Vagina (tissue), 2 donors: ENCODE measurements around the gene CMTM1.

Source experiments
- CTCF ChIP-seq, 3 experiments: fragments of 450-650 bp in 2 of 3; fragments of 200-600 bp in 1 of 3; sonication (generic) in 1 of 3; IDR thresholded peaks; one replicate each; pipeline ENCODE4 v1.5.1; 2017 to 2019; ENCODE audit warnings: antibody characterized with exemption in 3 of 3, mild to moderate bottlenecking in 2 of 3, moderate library complexity in 2 of 3
- POLR2A ChIP-seq, 2 donors: fragments of 450-650 bp; IDR thresholded peaks; one replicate each; pipeline ENCODE4 v1.6.1; 2017; ENCODE audit warnings: antibody characterized with exemption in 2 of 2, mild to moderate bottlenecking in 2 of 2, moderate library complexity in 2 of 2

DNA sequence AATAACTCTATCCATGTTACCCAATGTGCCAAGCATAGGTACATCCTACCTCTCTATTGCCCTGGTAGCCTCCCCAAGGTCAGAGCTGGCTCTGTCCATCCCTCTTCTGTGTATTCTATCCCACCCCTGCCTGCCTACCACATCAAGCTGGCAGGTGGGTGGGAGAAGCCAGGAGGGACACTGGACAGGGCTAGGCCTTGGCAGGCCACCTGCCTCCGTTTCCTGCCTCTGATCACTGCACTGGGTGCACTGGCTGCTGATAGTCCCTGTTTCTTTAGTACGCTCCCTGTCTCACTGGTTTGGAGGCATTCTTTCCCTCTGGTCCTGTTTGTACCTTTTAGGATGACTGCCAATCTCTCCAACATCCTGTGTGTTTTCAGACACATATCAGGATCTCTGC, 29.0 kb upstream of the CMTM1 start:
- no peak for TF ChIP-seq CTCF (IDR thresholded peaks at IDR 0.05)
- TF ChIP-seq POLR2A (IDR thresholded peaks at IDR 0.05): no peak
